T-helper 2 cell treated with Interferon-gamma antibody and Interleukin-4, amounts not matched to agents 5 μg/mL and 100 μg/mL, for 36 hours (primary cell): ENCODE results near the gene CLEC10A.
"Not testable (repeated sequence)": the region's sequence is repeated elsewhere in the genome, so short reads cannot be mapped to it uniquely, and the experiment has no call there.

Experiments used
- DNase-seq: peaks from one replicate; pipeline ENCODE4 v3.0.0; 2021; ENCODE audit warnings: low spot score
- H3K27ac Mint-ChIP-seq: one replicate; pipeline ENCODE4 v1.8.0; 2021; ENCODE audit warnings: mild to moderate bottlenecking, mixed read lengths
- H3K27me3 Mint-ChIP-seq: one replicate; pipeline ENCODE4 v1.8.0; 2021; ENCODE audit warnings: low read depth, mixed read lengths
- H3K36me3 Mint-ChIP-seq: one replicate; pipeline ENCODE4 v1.8.0; 2021; ENCODE audit warnings: low read depth, mixed read lengths
- H3K4me1 Mint-ChIP-seq: one replicate; pipeline ENCODE4 v1.8.0; 2021; ENCODE audit warnings: low read depth, mixed read lengths
- H3K4me3 Mint-ChIP-seq: one replicate; pipeline ENCODE4 v1.8.0; 2022; ENCODE audit warnings: mild to moderate bottlenecking, moderate library complexity, mixed read lengths
- H3K9me3 Mint-ChIP-seq: one replicate; pipeline ENCODE4 v1.8.0; 2021; ENCODE audit warnings: mixed read lengths

The CLEC10A gene

GRCh38 chr17:7113273-7114071 lies 33.4 kb upstream of the CLEC10A start:
- no peak for DNase-seq
- H3K4me1 Mint-ChIP-seq, result peaks cover 5% of the 10 kb centered on the region
- no peak overlapping the region for H3K4me3 Mint-ChIP-seq
- no peak overlapping the region for H3K27ac Mint-ChIP-seq
- peaks cover 2% of the 10 kb centered on the region for H3K27me3 Mint-ChIP-seq
- no peaks in the 10 kb centered on the region for H3K36me3 Mint-ChIP-seq
- no peaks in the 10 kb centered on the region for H3K9me3 Mint-ChIP-seq

- H3K4me1 Mint-ChIP-seq, result peaks cover 5% of the 10 kb centered on the region
- no peak for DNase-seq
- peaks cover 2% of the 10 kb centered on the region for H3K27me3 Mint-ChIP-seq
- no peak overlapping the region for H3K27ac Mint-ChIP-seq
- H3K4me3 Mint-ChIP-seq, result no peak overlapping the region
- H3K9me3 Mint-ChIP-seq, result no peaks in the 10 kb centered on the region
- no peaks in the 10 kb centered on the region for H3K36me3 Mint-ChIP-seq
Observed at GRCh38 chr17:7112510-7113108, 32.6 kb upstream of the CLEC10A start.

- Mint-ChIP-seq H3K9me3 (no peaks in the 10 kb centered on the region), H3K36me3 (no peaks in the 10 kb centered on the region), H3K4me1 (peaks cover 5% of the 10 kb centered on the region), H3K4me3 (no peak overlapping the region), H3K27ac (no peak overlapping the region), H3K27me3 (no peaks in the 10 kb centered on the region)
- no peak for DNase-seq
Observed at GRCh38 chr17:7111784-7112509, 31.9 kb upstream of the CLEC10A start.

GRCh38 chr17:7110617-7111306 lies 30.7 kb upstream of the CLEC10A start:
- H3K9me3 Mint-ChIP-seq, result no peaks in the 10 kb centered on the region
- peaks cover 5% of the 10 kb centered on the region for H3K4me1 Mint-ChIP-seq
- no peak overlapping the region for H3K27ac Mint-ChIP-seq

GRCh38 chr17:7109461-7110322 lies 29.6 kb upstream of the CLEC10A start:
- Mint-ChIP-seq H3K9me3 (no peaks in the 10 kb centered on the region), H3K4me1 (peaks cover 5% of the 10 kb centered on the region), H3K27me3 (no peaks in the 10 kb centered on the region), H3K27ac (no peak overlapping the region), H3K36me3 (no peaks in the 10 kb centered on the region), H3K4me3 (no peak overlapping the region)
- peak; percentile 14 for DNase-seq

More at GRCh38 chr17:7110617-7111306, 30.7 kb upstream of the CLEC10A start:
- H3K27me3 Mint-ChIP-seq, result no peaks in the 10 kb centered on the region
- no peak for DNase-seq
- H3K4me3 Mint-ChIP-seq, result no peak overlapping the region
- H3K36me3 Mint-ChIP-seq, result no peaks in the 10 kb centered on the region

GRCh38 chr17:7108981-7109380 lies 28.9 kb upstream of the CLEC10A start:
- H3K27me3 Mint-ChIP-seq, result no peaks in the 10 kb centered on the region
- H3K36me3 Mint-ChIP-seq, result no peaks in the 10 kb centered on the region
- no peak overlapping the region for H3K27ac Mint-ChIP-seq
- no peak for DNase-seq
- no peak overlapping the region for H3K4me3 Mint-ChIP-seq
- H3K9me3 Mint-ChIP-seq, result no peaks in the 10 kb centered on the region
- peaks cover 5% of the 10 kb centered on the region for H3K4me1 Mint-ChIP-seq

GRCh38 chr17:7108560-7108925 lies 28.5 kb upstream of the CLEC10A start:
- Mint-ChIP-seq H3K9me3 (no peaks in the 10 kb centered on the region), H3K4me3 (no peak overlapping the region), H3K27me3 (no peaks in the 10 kb centered on the region)

GRCh38 chr17:7107795-7108559 lies 27.9 kb upstream of the CLEC10A start:
- peaks cover 5% of the 10 kb centered on the region for H3K4me1 Mint-ChIP-seq
- H3K9me3 Mint-ChIP-seq, result no peaks in the 10 kb centered on the region
- H3K27ac Mint-ChIP-seq, result no peak overlapping the region
- peaks cover 4% of the 10 kb centered on the region for H3K27me3 Mint-ChIP-seq
- no peak for DNase-seq
- no peak overlapping the region for H3K4me3 Mint-ChIP-seq
- H3K36me3 Mint-ChIP-seq, result no peaks in the 10 kb centered on the region

More at GRCh38 chr17:7108560-7108925, 28.5 kb upstream of the CLEC10A start:
- H3K27ac Mint-ChIP-seq, result no peak overlapping the region
- H3K4me1 Mint-ChIP-seq, result peaks cover 5% of the 10 kb centered on the region
- DNase-seq, result no peak
- no peaks in the 10 kb centered on the region for H3K36me3 Mint-ChIP-seq

- peaks cover 4% of the 10 kb centered on the region for H3K27me3 Mint-ChIP-seq
- H3K4me1 Mint-ChIP-seq, result peaks cover 5% of the 10 kb centered on the region
- no peak for DNase-seq
- no peak overlapping the region for H3K27ac Mint-ChIP-seq
- H3K9me3 Mint-ChIP-seq, result no peaks in the 10 kb centered on the region
- no peaks in the 10 kb centered on the region for H3K36me3 Mint-ChIP-seq
- no peak overlapping the region for H3K4me3 Mint-ChIP-seq
Observed at GRCh38 chr17:7107012-7107754, 27.1 kb upstream of the CLEC10A start.

- no peaks in the 10 kb centered on the region for H3K36me3 Mint-ChIP-seq
- H3K4me1 Mint-ChIP-seq, result no peaks in the 10 kb centered on the region
- H3K27me3 Mint-ChIP-seq, result peaks cover 4% of the 10 kb centered on the region
- no peaks in the 10 kb centered on the region for H3K9me3 Mint-ChIP-seq
- H3K27ac Mint-ChIP-seq, result no peak overlapping the region
- DNase-seq, result no peak
- H3K4me3 Mint-ChIP-seq, result no peak overlapping the region
Observed at GRCh38 chr17:7102421-7102820, 22.4 kb upstream of the CLEC10A start.

GRCh38 chr17:7101531-7101930 lies 21.5 kb upstream of the CLEC10A start:
- DNase-seq, result no peak
- Mint-ChIP-seq H3K9me3 (no peaks in the 10 kb centered on the region), H3K36me3 (no peaks in the 10 kb centered on the region), H3K4me3 (no peak overlapping the region), H3K27me3 (peaks cover 4% of the 10 kb centered on the region), H3K4me1 (no peaks in the 10 kb centered on the region), H3K27ac (no peak overlapping the region)

- H3K9me3 Mint-ChIP-seq, H3K27me3 Mint-ChIP-seq, H3K4me1 Mint-ChIP-seq, H3K36me3 Mint-ChIP-seq, DNase-seq, H3K27ac Mint-ChIP-seq, H3K4me3 Mint-ChIP-seq: not testable (repeated sequence)
Observed at GRCh38 chr17:7100641-7101379, 20.8 kb upstream of the CLEC10A start.
